Measurements from ENCODE around the gene NUP210. TPM values are rescaled to one million over a fixed set of nuclear protein-coding genes. Genes with fewer than 3 reads are reported as not detected.
A peak's percentile ranks its signal among the peaks of the same experiment; 100 is the strongest.

NUP210 gene
- total and polyA plus RNA-seq, 2 of the 13 experiments (the other 11 are each of a cell fraction or from before 2014, with no cell fraction given), result 31.6 to 35.2 TPM

- peak; percentile 98 for TF ChIP-seq MAX (IDR thresholded peaks at IDR 0.05)
- TF ChIP-seq IRF1 (CRISPR knock-in tag; IDR thresholded peaks at IDR 0.05; ENCODE audit: low read depth), result no peak
- 0 out of 2 replicates have a peak, but pooled peaks have one; percentile 32 for TF ChIP-seq ZNF33B (CRISPR knock-in tag; IDR thresholded peaks at IDR 0.05)
- TF ChIP-seq MLX (CRISPR knock-in tag; IDR thresholded peaks at IDR 0.05), result peak; percentile 81
- peak; percentile 79 for TF ChIP-seq ZFP91 (CRISPR knock-in tag; IDR thresholded peaks at IDR 0.05; ENCODE audit: borderline replicate concordance)
- TF ChIP-seq ZBTB7A (CRISPR knock-in tag; IDR thresholded peaks at IDR 0.05), result peak; percentile 71; the same call in 1 of the 2 replicates
- peak; percentile 83; the same call in 1 of the 2 replicates for TF ChIP-seq HIC2 (CRISPR knock-in tag; IDR thresholded peaks at IDR 0.05; ENCODE audit: low read depth)
- TF ChIP-seq ZNF160 (CRISPR knock-in tag; IDR thresholded peaks at IDR 0.05), result no peak; the same call in 1 of the 2 replicates
- peak; percentile 74 for TF ChIP-seq JARID2 (CRISPR knock-in tag; IDR thresholded peaks at IDR 0.05; ENCODE audit: insufficient replicate concordance)
- peak; percentile 81 for TF ChIP-seq KDM2A (CRISPR knock-in tag; IDR thresholded peaks at IDR 0.05; ENCODE audit: borderline replicate concordance, low read depth)
- 0 out of 2 replicates have a peak, but pooled peaks have one; percentile 50 for TF ChIP-seq KAT7 (CRISPR knock-in tag; IDR thresholded peaks at IDR 0.05; ENCODE audit: borderline replicate concordance)
- no peak for TF ChIP-seq GPN1 (CRISPR knock-in tag; IDR thresholded peaks at IDR 0.05; ENCODE audit: borderline replicate concordance)
- peak; percentile 72 for TF ChIP-seq DRAP1 (CRISPR knock-in tag; IDR thresholded peaks at IDR 0.05)
- TF ChIP-seq MAZ (IDR thresholded peaks at IDR 0.05; ENCODE audit: borderline replicate concordance, low read depth, low read length), result peak; percentile 61
- peak; percentile 84; the same call in 1 of the 2 replicates for TF ChIP-seq MAZ (CRISPR knock-in tag; IDR thresholded peaks at IDR 0.05; ENCODE audit: low read depth)
- peak; percentile 98 for TF ChIP-seq MYC (CRISPR knock-in tag; IDR thresholded peaks at IDR 0.05; ENCODE audit: borderline replicate concordance)
- TF ChIP-seq MIER3 (CRISPR knock-in tag; IDR thresholded peaks at IDR 0.05; ENCODE audit: borderline replicate concordance), result peak; percentile 89
- peak; percentile 82 for TF ChIP-seq SAP130 (CRISPR knock-in tag; IDR thresholded peaks at IDR 0.05; ENCODE audit: low read depth)
- no peak for TF ChIP-seq ZBTB37 (CRISPR knock-in tag; IDR thresholded peaks at IDR 0.05)
- TF ChIP-seq ZNF143 (CRISPR knock-in tag; IDR thresholded peaks at IDR 0.05), result peak; percentile 79
These were observed 41.3 kb upstream of the NUP210 start (continued) for GRCh38 chr3:13461169-13462124.

All from HepG2 (cell line).